Caco-2 (cell line): Measurements from ENCODE around the gene ARIH1. TPM values are rescaled to one million over a fixed set of nuclear protein-coding genes. Genes with fewer than 3 reads are reported as not detected.
A peak's percentile ranks its signal among the peaks of the same experiment; 100 is the strongest.

ENCODE experiments used
- BruUV-seq: library from RNA; stranded (reverse); fragments of 400-500 nt; replicated peaks from 2 replicates; lab custom pipeline; 2021; lab: Mats Ljungman, UMichigan
- CTCF ChIA-PET: fragments of 300-600 bp; sonication (Branson Sonifier 250); formaldehyde crosslinking; loops from one replicate; lab custom pipeline; 2022; ENCODE audit warnings: antibody characterized with exemption; lab: Charles Lee
- POLR2A ChIA-PET: fragments of 300-600 bp; sonication (Branson Sonifier 250); formaldehyde crosslinking; loops from one replicate; lab custom pipeline; 2022; ENCODE audit warnings: antibody characterized with exemption; lab: Charles Lee
- DNase-seq, 2 experiments: peaks; one replicate each; pipeline versions ENCODE4 v3.0.0 to v3.0.0-alpha.2; 2020 to 2022
- H3K27me3 ChIP-seq: replicated peaks from 2 replicates; pipeline ENCODE4 v1.6.0; 2011; ENCODE audit warnings: low read length; ENCODE audit not compliant: control insufficient read depth, insufficient read depth
- H3K36me3 ChIP-seq: 2 replicates; pipeline ENCODE4 v1.5.1; 2011; ENCODE audit warnings: low read length; ENCODE audit not compliant: control insufficient read depth, insufficient read depth
- H3K4me1 ChIP-seq: fragments of 250-450 bp; sonication (Bioruptor Pico); 2 replicates; pipeline ENCODE4 v1.5.1; 2020; ENCODE audit warnings: mild to moderate bottlenecking
- H3K4me3 ChIP-seq: 2 replicates; pipeline ENCODE4 v1.5.1; 2011; ENCODE audit warnings: low read depth, mild to moderate bottlenecking, control low read depth, low read length
- H3K9me3 ChIP-seq: fragments of 250-450 bp; sonication (Bioruptor Pico); 2 replicates; pipeline ENCODE4 v1.5.1; 2020; ENCODE audit warnings: mild to moderate bottlenecking, moderate library complexity
- H3K27ac Mint-ChIP-seq: one replicate; pipeline ENCODE4 v1.8.0; 2022; ENCODE audit warnings: mixed read lengths; ENCODE audit not compliant: unreplicated experiment
- H3K27me3 Mint-ChIP-seq: one replicate; pipeline ENCODE4 v1.8.0; 2022; ENCODE audit warnings: mixed read lengths; ENCODE audit not compliant: insufficient read depth, unreplicated experiment
- H3K36me3 Mint-ChIP-seq: one replicate; pipeline ENCODE4 v1.8.0; 2022; ENCODE audit warnings: mild to moderate bottlenecking, mixed read lengths; ENCODE audit not compliant: insufficient read depth, unreplicated experiment
- H3K4me1 Mint-ChIP-seq: one replicate; pipeline ENCODE4 v1.8.0; 2022; ENCODE audit warnings: low read depth, mixed read lengths; ENCODE audit not compliant: unreplicated experiment
- H3K4me3 Mint-ChIP-seq: one replicate; pipeline ENCODE4 v1.8.0; 2022; ENCODE audit warnings: mild to moderate bottlenecking, moderate library complexity, mixed read lengths; ENCODE audit not compliant: unreplicated experiment
- H3K9me3 Mint-ChIP-seq: one replicate; pipeline ENCODE4 v1.8.0; 2022; ENCODE audit warnings: mixed read lengths; ENCODE audit not compliant: unreplicated experiment
- intact Hi-C: fragments of 100-400 bp; cut with micrococcal nuclease; formaldehyde crosslinking; loops from one replicate; pipeline ENCODE4 v1.10.0; 2022; ENCODE audit not compliant: unreplicated experiment
- total RNA-seq: library from RNA; stranded (reverse); gene quantifications from 2 replicates; pipeline ENCODE4 v1.2.3, GENCODE V29; 2022
- TF ChIP-seq, protein P1 (sequence below), 2 experiments: fragments of 200-600 bp in 1 of 2; IDR thresholded peaks; 1 replicate in 1 of 2; 2 replicates in 1 of 2; pipeline versions ENCODE4 v1.5.1 to v1.8.0; 2011 to 2022; ENCODE audit warnings: antibody characterized with exemption in 1 of 2, control low read depth in 1 of 2, inconsistent platforms in 1 of 2, low read depth in 1 of 2, low read length in 1 of 2, mild to moderate bottlenecking in 1 of 2, moderate library complexity in 1 of 2; ENCODE audit not compliant: insufficient read depth in 1 of 2, severe bottlenecking in 1 of 2, unreplicated experiment in 1 of 2

Gene ARIH1
- total RNA-seq, 1 experiment from 2014 or later = 126 TPM

DNA sequence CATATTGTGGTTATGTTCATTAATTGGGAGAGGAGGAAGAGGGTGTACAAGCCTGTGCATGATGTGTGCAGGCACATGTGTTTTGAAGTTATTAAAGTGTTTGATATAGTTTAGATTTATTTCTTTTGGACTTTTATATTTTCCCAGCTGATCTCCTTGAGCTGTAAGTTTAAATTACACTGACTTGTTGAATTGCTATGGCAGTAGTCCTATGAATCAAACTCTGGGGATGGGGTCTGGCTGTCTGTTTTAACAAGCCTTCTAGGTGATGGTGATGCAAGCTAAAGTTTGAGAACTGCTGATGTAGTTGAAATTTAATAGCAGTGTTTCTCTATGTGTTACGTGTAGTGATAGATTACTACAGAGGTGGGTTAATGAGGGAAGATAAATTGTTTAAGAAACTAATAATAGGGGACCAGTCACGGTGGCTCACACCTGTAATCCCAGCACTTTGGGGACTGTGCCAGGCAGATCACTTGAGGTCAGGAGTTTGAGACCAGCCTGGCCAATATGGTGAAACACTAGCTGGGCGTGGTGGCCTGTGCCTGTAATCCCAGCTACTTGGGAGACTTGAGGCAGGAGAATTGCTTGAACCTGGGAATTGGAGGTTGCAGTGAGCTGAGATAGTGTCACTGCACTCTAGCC is 7.0 kb downstream of the ARIH1 start:
- CTCF ChIA-PET = no interaction called here
- DNase-seq = no peak
- H3K4me1 ChIP-seq = 0 out of 2 replicates have a peak, but pooled peaks cover 4% of the 10 kb centered on the region
- BruUV-seq = no TSS peak
- no peaks in the 10 kb centered on the region for H3K9me3 ChIP-seq
- H3K27me3 Mint-ChIP-seq = no peaks in the 10 kb centered on the region
- H3K4me3 ChIP-seq = no peak overlapping the region
- TF ChIP-seq, protein P1, sequence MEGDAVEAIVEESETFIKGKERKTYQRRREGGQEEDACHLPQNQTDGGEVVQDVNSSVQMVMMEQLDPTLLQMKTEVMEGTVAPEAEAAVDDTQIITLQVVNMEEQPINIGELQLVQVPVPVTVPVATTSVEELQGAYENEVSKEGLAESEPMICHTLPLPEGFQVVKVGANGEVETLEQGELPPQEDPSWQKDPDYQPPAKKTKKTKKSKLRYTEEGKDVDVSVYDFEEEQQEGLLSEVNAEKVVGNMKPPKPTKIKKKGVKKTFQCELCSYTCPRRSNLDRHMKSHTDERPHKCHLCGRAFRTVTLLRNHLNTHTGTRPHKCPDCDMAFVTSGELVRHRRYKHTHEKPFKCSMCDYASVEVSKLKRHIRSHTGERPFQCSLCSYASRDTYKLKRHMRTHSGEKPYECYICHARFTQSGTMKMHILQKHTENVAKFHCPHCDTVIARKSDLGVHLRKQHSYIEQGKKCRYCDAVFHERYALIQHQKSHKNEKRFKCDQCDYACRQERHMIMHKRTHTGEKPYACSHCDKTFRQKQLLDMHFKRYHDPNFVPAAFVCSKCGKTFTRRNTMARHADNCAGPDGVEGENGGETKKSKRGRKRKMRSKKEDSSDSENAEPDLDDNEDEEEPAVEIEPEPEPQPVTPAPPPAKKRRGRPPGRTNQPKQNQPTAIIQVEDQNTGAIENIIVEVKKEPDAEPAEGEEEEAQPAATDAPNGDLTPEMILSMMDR (IDR thresholded peaks at IDR 0.05; ENCODE audit: insufficient read depth in 1 of 2, low read depth in 1 of 2, low read length in 1 of 2, severe bottlenecking in 1 of 2, unreplicated experiment in 1 of 2) = no peak
- H3K9me3 Mint-ChIP-seq = no peaks in the 10 kb centered on the region
- no peaks in the 10 kb centered on the region for H3K4me1 Mint-ChIP-seq
- intact Hi-C loops = no loop called here
- no peaks in the 10 kb centered on the region for H3K36me3 ChIP-seq
- H3K27ac Mint-ChIP-seq = peak overlapping the region; percentile 8
- peaks cover 71% of the 10 kb centered on the region for H3K36me3 Mint-ChIP-seq
- no peak overlapping the region for H3K4me3 Mint-ChIP-seq
- POLR2A ChIA-PET = no interaction called here
- no peaks in the 10 kb centered on the region for H3K27me3 ChIP-seq

DNA sequence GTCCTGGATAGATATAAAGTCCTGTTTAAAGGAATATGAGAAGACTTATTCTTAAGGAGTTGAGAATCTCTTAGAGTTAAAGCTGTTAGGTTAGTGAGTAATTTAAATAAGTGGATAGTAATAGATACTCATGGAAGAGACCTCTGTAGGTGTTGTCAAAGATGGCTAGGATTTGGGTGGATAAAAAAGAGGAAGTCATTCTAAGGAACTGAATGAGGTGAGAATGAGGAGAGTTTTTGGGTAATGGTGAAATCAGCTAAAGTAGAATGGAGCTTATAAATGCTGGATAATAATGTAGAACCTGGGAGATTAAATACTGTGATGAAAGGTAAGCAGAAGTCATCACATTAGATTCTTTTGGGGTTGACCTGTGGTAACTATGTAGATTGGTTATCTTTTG is 8.1 kb downstream of the ARIH1 start:
- no peak overlapping the region for H3K4me3 Mint-ChIP-seq
- peak overlapping the region; percentile 2 for H3K27ac Mint-ChIP-seq
- no peak for DNase-seq
- Histone ChIP-seq H3K4me1 (0 out of 2 replicates have a peak, but pooled peaks cover 2% of the 10 kb centered on the region), H3K4me3 (no peak overlapping the region), H3K27me3 (no peaks in the 10 kb centered on the region), H3K36me3 (no peaks in the 10 kb centered on the region), H3K9me3 (no peaks in the 10 kb centered on the region)
- ChIA-PET POLR2A (no interaction called here), CTCF (interaction anchor here (0.7 kb wide), 1 partner anchor 513 kb away, joined by 3 read pairs; no protein-coding TSS in a partner anchor)
- BruUV-seq = no TSS peak
- no peaks in the 10 kb centered on the region for H3K9me3 Mint-ChIP-seq
- H3K4me1 Mint-ChIP-seq = peaks cover under 1% of the 10 kb centered on the region
- TF ChIP-seq, protein P1 (IDR thresholded peaks at IDR 0.05; ENCODE audit: insufficient read depth in 1 of 2, low read depth in 1 of 2, low read length in 1 of 2, severe bottlenecking in 1 of 2, unreplicated experiment in 1 of 2) = no peak
- intact Hi-C loops = no loop called here
- H3K36me3 Mint-ChIP-seq = peaks cover 60% of the 10 kb centered on the region
- H3K27me3 Mint-ChIP-seq = no peaks in the 10 kb centered on the region

DNA sequence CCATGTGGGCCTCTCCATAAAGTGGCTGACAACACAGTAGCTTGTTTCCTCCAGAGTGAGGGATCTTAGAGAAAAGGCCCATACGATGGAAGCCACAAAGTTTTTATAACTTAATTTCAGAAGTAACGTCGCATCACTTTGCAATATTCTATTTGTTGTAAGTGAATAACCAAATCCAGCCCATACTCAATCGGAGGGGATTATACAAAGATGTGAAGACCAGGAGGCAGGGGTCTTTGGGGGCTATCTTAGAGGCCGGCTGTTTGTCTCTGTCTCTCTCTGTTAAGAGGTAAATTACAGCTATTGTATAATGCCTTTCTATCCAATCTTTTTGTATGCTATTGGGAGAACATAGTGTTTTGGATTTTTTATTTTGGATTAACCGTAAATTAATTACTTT is 9.1 kb downstream of the ARIH1 start:
- TF ChIP-seq, protein P1 (IDR thresholded peaks at IDR 0.05; ENCODE audit: insufficient read depth in 1 of 2, low read depth in 1 of 2, low read length in 1 of 2, severe bottlenecking in 1 of 2, unreplicated experiment in 1 of 2) = no peak
- Histone ChIP-seq H3K36me3 (no peaks in the 10 kb centered on the region), H3K27me3 (no peaks in the 10 kb centered on the region), H3K9me3 (no peaks in the 10 kb centered on the region), H3K4me1 (0 out of 2 replicates have a peak, but pooled peaks cover 3% of the 10 kb centered on the region), H3K4me3 (no peak overlapping the region)
- H3K9me3 Mint-ChIP-seq = no peaks in the 10 kb centered on the region
- BruUV-seq = no TSS peak
- intact Hi-C loops = no loop called here
- POLR2A ChIA-PET = no interaction called here
- H3K4me3 Mint-ChIP-seq = no peak overlapping the region
- peaks cover 53% of the 10 kb centered on the region for H3K36me3 Mint-ChIP-seq
- H3K27ac Mint-ChIP-seq = no peak overlapping the region
- H3K27me3 Mint-ChIP-seq = no peaks in the 10 kb centered on the region
- CTCF ChIA-PET = no interaction called here
- DNase-seq = no peak
- H3K4me1 Mint-ChIP-seq = peaks cover 9% of the 10 kb centered on the region
